Neural progenitor cell (in vitro differentiated cells): Measurements from ENCODE around the gene CDIP1.

Experiments used
- EZH2 ChIP-seq: fragments of 200-600 bp; sonication (generic); IDR thresholded peaks from 2 replicates; pipeline ENCODE4 v1.6.1; 2017; ENCODE audit warnings: antibody characterized with exemption, mild to moderate bottlenecking, moderate library complexity
- TF ChIP-seq, protein P1 (sequence below): fragments of 200-600 bp; sonication (generic); IDR thresholded peaks from 2 replicates; pipeline ENCODE4 v1.5.1; 2017; ENCODE audit warnings: antibody characterized with exemption, mild to moderate bottlenecking

DNA sequence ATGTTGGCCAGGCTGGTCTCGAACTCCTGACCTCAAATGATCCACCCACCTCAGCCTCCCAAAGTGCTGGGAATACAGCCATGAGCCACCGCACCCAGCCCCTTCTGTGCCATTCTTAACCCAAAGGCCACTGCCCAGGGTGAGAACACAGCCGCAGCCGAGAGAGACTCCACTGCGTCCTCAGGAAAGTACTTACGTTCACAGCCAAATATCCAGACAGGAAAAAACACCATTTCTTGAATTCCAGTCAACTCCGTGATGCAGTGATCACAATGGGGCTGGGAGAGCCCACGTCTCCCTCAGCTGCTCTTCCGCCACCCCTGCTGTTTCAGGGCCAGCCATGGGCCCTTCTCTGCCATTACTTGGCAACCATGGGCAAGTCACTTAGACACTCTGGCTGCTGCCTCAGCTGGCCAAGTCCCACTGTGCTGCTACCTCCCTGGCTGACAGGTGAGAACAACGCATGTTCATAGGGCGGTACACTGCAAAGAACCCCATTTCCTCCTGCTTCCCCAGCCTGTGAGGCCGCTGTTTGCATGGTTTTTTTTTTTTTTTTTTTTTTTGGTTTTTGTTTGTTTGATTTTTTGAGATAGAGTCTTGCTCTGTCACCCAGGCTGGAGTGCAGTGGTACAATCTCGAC is 4.3 kb downstream of the CDIP1 start:
- TF ChIP-seq, protein P1, sequence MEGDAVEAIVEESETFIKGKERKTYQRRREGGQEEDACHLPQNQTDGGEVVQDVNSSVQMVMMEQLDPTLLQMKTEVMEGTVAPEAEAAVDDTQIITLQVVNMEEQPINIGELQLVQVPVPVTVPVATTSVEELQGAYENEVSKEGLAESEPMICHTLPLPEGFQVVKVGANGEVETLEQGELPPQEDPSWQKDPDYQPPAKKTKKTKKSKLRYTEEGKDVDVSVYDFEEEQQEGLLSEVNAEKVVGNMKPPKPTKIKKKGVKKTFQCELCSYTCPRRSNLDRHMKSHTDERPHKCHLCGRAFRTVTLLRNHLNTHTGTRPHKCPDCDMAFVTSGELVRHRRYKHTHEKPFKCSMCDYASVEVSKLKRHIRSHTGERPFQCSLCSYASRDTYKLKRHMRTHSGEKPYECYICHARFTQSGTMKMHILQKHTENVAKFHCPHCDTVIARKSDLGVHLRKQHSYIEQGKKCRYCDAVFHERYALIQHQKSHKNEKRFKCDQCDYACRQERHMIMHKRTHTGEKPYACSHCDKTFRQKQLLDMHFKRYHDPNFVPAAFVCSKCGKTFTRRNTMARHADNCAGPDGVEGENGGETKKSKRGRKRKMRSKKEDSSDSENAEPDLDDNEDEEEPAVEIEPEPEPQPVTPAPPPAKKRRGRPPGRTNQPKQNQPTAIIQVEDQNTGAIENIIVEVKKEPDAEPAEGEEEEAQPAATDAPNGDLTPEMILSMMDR, result no peak
- TF ChIP-seq EZH2, result no peak
